Measurements from ENCODE around the gene DYRK1A.
"Not testable (repeated sequence)": the region's sequence is repeated elsewhere in the genome, so short reads cannot be mapped to it uniquely, and the experiment has no call there.

DYRK1A gene

GRCh38 chr21:37535672-37536071 is 169.1 kb downstream of the DYRK1A start:
- Histone ChIP-seq H3K27me3 (replicated peaks; ENCODE audit: control insufficient read depth, insufficient read depth, low read length) (no peaks in the 10 kb centered on the region), H3K4me3 (replicated peaks; ENCODE audit: low read depth, low read length) (no peak overlapping the region), H3K36me3 (ENCODE audit: control insufficient read depth, insufficient read depth, low read length) (no peaks in the 10 kb centered on the region)
- DNase-seq (ENCODE audit: extremely low read depth, insufficient read length) = no peak
- TF ChIP-seq CTCF (IDR thresholded peaks at IDR 0.05; ENCODE audit: insufficient read depth, low read length, poor library complexity, severe bottlenecking) = no peak

DNA sequence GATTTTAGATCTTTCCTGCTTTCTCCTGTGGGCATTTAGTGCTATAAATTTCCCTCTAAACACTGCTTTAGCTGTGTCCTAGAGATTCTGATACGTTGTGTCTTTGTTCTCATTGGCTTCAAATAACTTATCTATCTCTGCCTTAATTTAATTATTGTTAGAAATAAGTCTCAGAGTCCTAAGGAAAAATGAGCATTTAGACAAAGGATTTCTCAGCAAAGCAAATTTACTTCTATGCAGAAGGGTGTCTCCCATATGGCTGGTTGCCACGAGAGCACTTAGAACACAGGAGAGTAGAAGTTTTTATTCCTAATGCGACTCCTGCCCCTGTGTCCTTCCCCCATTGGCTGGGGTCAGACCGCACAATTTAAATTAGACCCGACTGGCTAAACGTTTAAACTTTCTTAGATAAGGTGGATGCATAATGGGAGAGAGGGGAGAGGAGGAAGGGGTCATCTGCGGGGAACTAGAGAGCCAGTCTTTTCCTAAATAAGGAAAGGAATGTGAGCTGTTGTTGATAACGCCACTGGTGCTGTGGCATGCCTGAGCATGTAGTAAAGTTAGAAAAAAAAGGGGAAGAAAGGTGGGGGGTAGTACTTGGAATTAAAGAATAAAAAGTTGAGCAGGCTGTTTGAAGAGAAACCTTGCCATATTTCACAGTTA is 170.2 kb downstream of the DYRK1A start:
- DNase-seq (ENCODE audit: extremely low read depth, insufficient read length) = no peak
- TF ChIP-seq CTCF (IDR thresholded peaks at IDR 0.05; ENCODE audit: insufficient read depth, low read length, poor library complexity, severe bottlenecking) = no peak
- H3K36me3 ChIP-seq (ENCODE audit: control insufficient read depth, insufficient read depth, low read length) = no peaks in the 10 kb centered on the region
- no peaks in the 10 kb centered on the region for H3K27me3 ChIP-seq (replicated peaks; ENCODE audit: control insufficient read depth, insufficient read depth, low read length)
- H3K4me3 ChIP-seq (replicated peaks; ENCODE audit: low read depth, low read length) = no peak overlapping the region

GRCh38 chr21:37537391-37537996 is 170.9 kb downstream of the DYRK1A start:
- TF ChIP-seq CTCF (IDR thresholded peaks at IDR 0.05; ENCODE audit: insufficient read depth, low read length, poor library complexity, severe bottlenecking) = no peak
- H3K4me3 ChIP-seq (replicated peaks; ENCODE audit: low read depth, low read length) = no peak overlapping the region
- H3K36me3 ChIP-seq (ENCODE audit: control insufficient read depth, insufficient read depth, low read length) = no peaks in the 10 kb centered on the region
- DNase-seq (ENCODE audit: extremely low read depth, insufficient read length) = no peak
- H3K27me3 ChIP-seq (replicated peaks; ENCODE audit: control insufficient read depth, insufficient read depth, low read length) = no peaks in the 10 kb centered on the region

- Histone ChIP-seq H3K27me3 (replicated peaks; ENCODE audit: control insufficient read depth, insufficient read depth, low read length) (no peaks in the 10 kb centered on the region), H3K36me3 (ENCODE audit: control insufficient read depth, insufficient read depth, low read length) (no peaks in the 10 kb centered on the region), H3K4me3 (replicated peaks; ENCODE audit: low read depth, low read length) (no peak overlapping the region)
- TF ChIP-seq CTCF (IDR thresholded peaks at IDR 0.05; ENCODE audit: insufficient read depth, low read length, poor library complexity, severe bottlenecking) = no peak
- no peak for DNase-seq (ENCODE audit: extremely low read depth, insufficient read length)
Observed at GRCh38 chr21:37538971-37539590, 172.5 kb downstream of the DYRK1A start.

DNA sequence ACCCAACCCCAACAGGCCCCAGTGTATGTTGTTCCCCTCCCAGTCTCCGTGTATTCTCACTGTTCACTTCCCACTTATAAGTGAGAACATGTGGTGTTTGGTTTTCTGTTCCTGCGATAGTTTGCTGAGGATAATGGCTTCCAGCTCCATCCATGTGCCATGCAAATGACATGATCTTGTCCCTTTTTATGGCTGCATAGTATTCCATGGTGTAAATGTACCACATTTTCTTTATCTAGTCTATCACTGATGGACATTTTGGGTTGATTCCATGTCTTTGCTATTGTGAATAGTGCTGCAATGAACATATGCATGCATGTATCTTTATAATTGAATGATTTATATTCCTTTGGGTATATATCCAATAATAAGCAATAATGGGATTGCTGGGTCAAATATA is 174.6 kb downstream of the DYRK1A start:
- not testable (repeated sequence) for DNase-seq (ENCODE audit: extremely low read depth, insufficient read length); H3K4me3 ChIP-seq (replicated peaks; ENCODE audit: low read depth, low read length); H3K27me3 ChIP-seq (replicated peaks; ENCODE audit: control insufficient read depth, insufficient read depth, low read length); H3K36me3 ChIP-seq (ENCODE audit: control insufficient read depth, insufficient read depth, low read length)

GRCh38 chr21:37542512-37542911 is 175.9 kb downstream of the DYRK1A start:
- no peak for DNase-seq (ENCODE audit: extremely low read depth, insufficient read length)
- Histone ChIP-seq H3K27me3 (replicated peaks; ENCODE audit: control insufficient read depth, insufficient read depth, low read length) (no peaks in the 10 kb centered on the region), H3K4me3 (replicated peaks; ENCODE audit: low read depth, low read length) (no peak overlapping the region), H3K36me3 (ENCODE audit: control insufficient read depth, insufficient read depth, low read length) (no peaks in the 10 kb centered on the region)
- TF ChIP-seq CTCF (IDR thresholded peaks at IDR 0.05; ENCODE audit: insufficient read depth, low read length, poor library complexity, severe bottlenecking) = no peak

All from GM06990 (cell line).